GF-D8 (cell line): ENCODE data around the gene CHST1.

Experiments
- DNase-seq: peaks from one replicate; lab custom pipeline; 2025; lab: John Stamatoyannopoulos, UW

CHST1 gene

GRCh38 chr11:45674481-45675190 is 9.2 kb upstream of the CHST1 start:
- DNase-seq = no peak

GRCh38 chr11:45673441-45673840 is 8.0 kb upstream of the CHST1 start:
- no peak for DNase-seq

GRCh38 chr11:45672593-45672992 is 7.2 kb upstream of the CHST1 start:
- no peak for DNase-seq

DNA sequence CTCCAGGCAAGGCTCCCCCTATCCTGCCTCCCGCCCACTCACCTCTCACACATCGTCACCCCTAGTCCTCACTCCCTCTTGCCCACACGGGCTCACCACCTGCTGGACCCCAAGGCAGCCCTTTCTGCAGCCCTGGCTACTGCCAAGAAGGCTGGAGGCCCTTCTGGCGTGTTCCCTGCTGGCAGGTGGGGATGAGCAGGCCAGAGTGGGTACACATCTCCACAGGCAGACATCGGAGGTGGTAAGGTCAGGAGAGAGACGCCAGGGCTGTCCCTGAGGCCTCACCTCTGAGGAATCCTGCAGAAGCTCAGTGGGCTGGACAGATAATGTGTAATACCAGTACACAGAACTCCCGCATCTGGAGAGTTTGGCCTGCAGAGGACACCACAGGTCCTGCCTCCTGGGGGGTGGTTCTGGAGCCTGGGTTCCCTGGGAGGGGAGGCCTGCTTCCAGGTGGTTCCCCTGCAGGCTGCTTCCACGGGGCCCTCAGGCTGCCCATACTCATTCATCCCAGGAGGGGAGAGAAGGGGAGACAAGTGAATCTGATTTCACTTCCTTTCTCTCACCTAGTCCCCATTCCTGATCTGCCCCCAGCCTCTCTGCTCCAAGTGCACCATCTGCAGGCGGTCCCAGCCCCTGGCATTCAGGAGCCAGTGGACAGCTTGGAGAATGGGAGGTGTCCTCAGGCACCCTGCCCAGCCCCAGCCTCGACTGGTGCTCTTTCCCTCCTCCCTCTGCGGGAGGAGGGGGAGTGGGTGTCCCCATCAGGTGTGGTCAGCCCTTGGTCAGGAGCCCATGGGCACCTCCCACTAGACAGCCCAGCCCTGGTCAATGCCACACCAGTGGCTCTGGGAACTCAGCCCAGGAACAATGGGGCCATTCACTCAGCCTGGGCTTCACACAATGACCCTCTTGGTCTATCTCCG is 6.1 kb upstream of the CHST1 start:
- no peak for DNase-seq

DNA sequence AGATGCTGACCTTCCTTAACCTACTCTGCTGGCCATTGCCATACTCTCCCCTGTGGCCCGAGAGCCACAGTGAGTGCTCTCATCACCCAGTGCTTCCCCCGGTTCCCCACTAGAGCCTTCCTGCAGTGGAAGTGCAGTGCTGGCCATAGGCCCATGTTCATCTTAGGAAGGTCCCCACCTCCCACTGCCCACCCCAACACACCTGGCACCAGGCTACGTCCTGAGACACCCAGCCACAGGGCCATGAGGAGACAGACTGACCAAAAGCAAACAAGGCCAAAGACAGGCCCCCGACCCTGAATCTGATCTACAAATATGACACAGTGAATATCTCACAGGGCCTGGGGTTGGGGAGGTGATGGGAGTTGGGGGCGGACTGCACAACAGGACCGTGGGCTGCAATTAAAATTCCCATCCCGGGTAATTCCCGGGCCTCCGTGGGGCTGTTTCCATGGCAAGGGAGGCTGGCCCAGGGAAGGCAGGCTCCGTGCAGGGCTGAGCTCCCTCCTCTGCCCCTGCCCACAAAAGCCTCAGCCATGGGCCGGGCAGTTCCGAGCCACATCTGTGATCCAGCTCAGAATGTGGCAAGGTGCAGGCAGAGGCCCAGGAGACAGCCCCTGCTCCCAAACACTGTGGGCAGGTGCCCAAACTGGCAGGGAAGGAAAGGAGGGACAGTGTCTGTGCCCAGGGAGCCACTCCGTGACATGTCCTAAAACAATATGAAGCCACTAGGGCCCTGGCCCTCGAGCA is 5.1 kb upstream of the CHST1 start:
- DNase-seq = no peak

DNA sequence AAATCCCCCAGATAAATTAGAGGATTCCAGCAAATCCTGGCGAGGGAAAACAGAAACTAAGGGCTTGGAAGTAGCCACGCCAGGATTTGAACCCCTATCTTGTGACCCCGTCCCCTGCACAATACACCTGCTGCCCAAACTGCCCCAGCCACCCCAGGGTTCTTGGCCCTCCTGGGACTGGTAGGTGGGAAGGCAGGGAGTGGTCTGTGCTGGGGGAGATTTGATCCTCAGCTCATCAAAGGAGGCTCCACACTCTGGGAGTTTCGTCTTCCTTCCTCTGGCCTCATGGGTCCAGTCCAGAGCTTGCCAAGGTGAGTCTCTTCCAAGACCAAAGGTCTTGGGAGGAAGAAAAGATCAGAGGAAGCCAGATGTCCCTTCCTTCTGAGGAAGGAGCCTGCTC is 4.5 kb upstream of the CHST1 start:
- no peak for DNase-seq

DNA sequence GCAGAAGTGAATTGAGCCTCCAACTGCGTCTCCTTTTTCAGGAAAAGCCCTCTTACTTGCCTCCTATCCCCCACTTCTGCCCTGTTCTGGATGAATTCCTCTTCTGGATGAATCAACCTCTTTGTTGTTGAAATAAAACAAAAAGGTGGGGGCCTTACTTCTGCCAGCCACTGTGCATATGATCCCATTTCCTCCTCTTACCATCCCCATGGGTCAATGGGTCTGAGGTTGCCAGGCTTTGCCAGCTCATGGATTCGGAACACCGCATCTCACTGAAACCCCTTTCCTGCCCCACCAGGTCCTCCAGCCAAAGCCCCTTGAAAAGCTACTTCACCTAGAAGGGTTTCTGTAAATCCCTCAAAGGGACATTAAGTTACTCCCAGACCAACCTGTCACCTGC is 3.7 kb upstream of the CHST1 start:
- DNase-seq = no peak

DNA sequence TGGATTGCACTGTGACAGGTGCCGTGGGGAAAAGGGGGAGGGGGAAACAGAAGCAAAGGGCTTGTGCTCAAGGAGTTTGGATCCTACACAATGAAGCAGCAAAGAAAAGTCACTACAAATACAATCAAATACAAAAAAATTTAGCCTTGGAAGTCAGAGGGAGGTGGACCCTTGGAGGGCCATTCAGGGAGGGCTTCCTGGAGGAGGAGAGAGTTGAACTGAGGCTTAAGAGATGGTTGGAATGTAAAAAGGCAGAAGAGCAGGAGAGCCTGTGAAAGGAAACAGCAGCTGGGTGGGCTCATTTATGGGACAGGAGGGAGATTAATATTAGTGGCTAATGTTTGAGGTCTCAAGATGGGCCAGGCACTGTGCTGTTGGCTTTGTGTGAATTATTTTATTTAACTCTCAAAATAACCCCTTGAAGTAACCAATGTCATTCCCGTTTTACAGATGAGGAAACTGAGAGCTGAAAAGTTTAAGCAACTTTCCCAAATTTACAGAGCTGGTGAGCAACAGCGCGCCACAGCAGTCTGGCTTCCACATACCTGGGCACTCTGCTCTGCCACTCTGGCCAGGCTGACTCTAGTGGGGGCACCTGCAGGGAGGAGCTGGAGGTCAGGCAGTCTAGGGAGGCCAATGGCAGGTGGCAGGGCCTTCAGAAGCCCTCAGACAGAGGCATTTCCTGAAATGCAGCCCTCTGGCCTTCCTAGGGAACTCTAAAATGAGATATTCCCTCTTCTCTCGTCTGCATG is 2.7 kb upstream of the CHST1 start:
- DNase-seq = no peak

GRCh38 chr11:45666648-45667642 is 1.5 kb upstream of the CHST1 start:
- DNase-seq = no peak

DNA sequence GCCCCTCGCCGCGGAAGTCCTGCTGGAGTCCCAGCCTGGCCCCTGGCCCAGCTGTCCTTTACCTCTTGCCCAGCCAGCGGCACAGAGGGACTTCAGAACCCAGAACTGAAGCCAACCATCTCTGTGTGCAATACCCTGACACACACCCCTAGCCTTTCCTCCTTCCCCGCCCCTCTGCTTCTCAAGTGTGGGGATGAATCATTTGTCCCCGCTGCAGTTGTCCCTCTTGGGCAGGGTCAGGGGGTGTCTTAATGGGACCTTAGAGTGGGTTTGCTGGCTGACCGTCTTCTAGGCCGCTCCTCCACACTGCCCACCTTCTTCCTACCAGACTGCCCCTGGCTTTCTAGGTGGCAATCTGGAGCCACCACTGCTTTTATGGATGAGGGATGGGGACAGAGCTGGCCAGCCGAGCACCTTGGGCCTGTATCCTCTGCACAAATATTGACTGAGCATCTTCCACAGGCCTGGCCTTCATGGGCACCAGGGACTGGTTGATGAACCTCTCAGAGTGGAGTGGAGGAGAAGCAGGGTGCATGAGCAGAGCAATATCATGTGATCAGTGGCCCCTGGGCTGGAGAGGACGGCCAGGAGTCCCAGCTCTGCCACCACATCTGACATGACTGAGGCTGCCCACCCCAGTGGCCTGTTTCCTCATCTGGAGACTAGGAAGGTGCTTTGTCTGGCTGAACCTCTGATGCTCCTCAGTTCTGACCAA is 668 bp upstream of the CHST1 start:
- no peak for DNase-seq

GRCh38 chr11:45664376-45665205 is 831 bp downstream of the CHST1 start:
- DNase-seq = no peak

GRCh38 chr11:45663486-45664375 is 1.7 kb downstream of the CHST1 start:
- no peak for DNase-seq

- no peak for DNase-seq
These were observed 2.5 kb downstream of the CHST1 start for GRCh38 chr11:45662665-45663485.

DNA sequence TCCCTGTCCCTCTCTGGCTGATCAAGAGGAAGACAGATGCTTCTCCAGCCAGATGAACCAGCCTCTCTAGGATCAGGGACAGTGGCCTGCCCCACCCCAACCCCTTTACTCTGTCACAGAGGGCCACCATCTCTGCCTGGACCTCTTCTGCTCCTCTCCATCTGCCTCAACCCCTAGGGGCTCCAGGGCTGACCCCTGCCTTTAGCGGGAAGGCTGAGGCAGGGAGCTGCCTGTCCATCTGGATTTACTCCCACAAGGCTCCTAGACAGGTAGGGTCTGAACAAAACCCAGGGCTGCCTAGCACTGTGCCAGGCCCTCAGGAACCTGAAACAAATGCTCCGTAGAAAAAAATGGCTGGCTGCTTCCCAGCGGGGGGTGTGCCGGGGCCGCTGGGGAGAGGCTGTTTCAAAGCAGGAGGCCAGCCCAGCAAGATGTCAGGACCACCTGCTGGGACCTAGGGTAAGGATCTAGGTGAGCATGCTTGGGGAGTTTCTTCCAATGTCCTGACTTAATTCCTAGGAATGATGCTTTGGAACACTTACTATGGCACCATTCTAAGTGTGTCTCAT is 3.2 kb downstream of the CHST1 start:
- DNase-seq = no peak

DNA sequence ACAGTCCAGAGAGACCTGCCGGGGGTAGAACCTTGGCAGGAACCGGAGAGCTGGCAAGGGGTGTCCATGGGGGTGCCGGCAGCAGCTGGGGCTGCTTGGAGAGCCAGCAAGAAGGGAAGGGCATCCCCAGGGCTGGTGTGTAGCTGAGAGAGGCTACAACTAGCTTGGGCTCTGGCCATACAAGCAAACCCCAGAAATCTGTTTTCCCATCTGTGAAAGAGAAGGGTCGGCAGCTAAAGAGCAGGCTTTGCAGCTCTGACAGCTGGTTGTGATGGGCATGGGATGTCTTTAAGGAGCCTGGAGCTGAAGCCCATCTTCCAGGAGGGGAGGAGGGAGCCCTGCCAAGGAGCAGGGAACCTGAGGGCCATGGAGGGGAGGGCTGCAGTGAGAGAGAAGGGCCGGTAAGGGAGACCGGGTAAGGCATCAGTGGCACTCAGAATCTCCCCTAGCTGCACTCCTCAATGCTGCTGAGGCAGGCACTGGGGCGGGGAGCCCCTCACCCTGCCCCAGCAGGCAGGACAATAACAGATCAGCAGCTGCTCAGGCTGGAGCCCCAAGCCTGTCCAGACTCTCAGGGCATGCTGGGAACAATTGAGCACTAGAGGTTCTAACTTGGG is 3.9 kb downstream of the CHST1 start:
- no peak for DNase-seq

GRCh38 chr11:45660729-45661438 is 4.5 kb downstream of the CHST1 start:
- DNase-seq = no peak
